Lower lobe of right lung (tissue), 2 donors: ENCODE results near the gene SLC26A3. TPM values are rescaled to one million over a fixed set of nuclear protein-coding genes. Genes with fewer than 3 reads are reported as not detected.
A peak's percentile ranks its signal among the peaks of the same experiment; 100 is the strongest.

Experiments
- ATAC-seq, 2 donors: fragments of 200-7000 bp; cut with Tn5 transposase; one replicate each; pipeline ENCODE4 v1.9.1; 2020 to 2022; ENCODE audit warnings: mild to moderate bottlenecking in 2 of 2, moderate library complexity in 2 of 2
- DNase-seq: peaks from one replicate; pipeline ENCODE4 v3.0.0-alpha.2; 2020
- H3K27ac ChIP-seq: fragments of 200-600 bp; one replicate; pipeline ENCODE4 v1.8.0; 2022
- H3K27me3 ChIP-seq: fragments of 200-600 bp; one replicate; pipeline ENCODE4 v1.8.0; 2022; ENCODE audit warnings: low read depth
- H3K36me3 ChIP-seq: fragments of 200-600 bp; one replicate; pipeline ENCODE4 v1.8.0; 2022; ENCODE audit warnings: mild to moderate bottlenecking
- H3K4me1 ChIP-seq: fragments of 200-600 bp; one replicate; pipeline ENCODE4 v1.8.0; 2022
- H3K4me3 ChIP-seq: fragments of 200-600 bp; one replicate; pipeline ENCODE4 v1.8.0; 2022; ENCODE audit warnings: mild to moderate bottlenecking
- H3K9me3 ChIP-seq: fragments of 200-600 bp; one replicate; pipeline ENCODE4 v1.8.0; 2022
- intact Hi-C: fragments of 100-400 bp; cut with DNase I; formaldehyde crosslinking; loops from one replicate; pipeline ENCODE4 v1.11.0; 2022
- total RNA-seq: library from RNA; stranded (reverse); fragmentation: NEBNext Ultra II Directional; extraction: Animal tissue kit (Norgen Biotek cat#: 25700); gene quantifications from one replicate; pipeline ENCODE4 v1.2.1, GENCODE V29; 2021
- TF ChIP-seq, protein P1 (sequence below): fragments of 200-600 bp; IDR thresholded peaks from one replicate; pipeline ENCODE4 v1.8.0; 2022; ENCODE audit warnings: antibody characterized with exemption, mild to moderate bottlenecking
- donor health status: DM: no; HTN: yes; CAD: no; lungs with severe emphysema.

Gene SLC26A3
- total RNA-seq, 1 donor from 2014 or later, result not detected

DNA sequence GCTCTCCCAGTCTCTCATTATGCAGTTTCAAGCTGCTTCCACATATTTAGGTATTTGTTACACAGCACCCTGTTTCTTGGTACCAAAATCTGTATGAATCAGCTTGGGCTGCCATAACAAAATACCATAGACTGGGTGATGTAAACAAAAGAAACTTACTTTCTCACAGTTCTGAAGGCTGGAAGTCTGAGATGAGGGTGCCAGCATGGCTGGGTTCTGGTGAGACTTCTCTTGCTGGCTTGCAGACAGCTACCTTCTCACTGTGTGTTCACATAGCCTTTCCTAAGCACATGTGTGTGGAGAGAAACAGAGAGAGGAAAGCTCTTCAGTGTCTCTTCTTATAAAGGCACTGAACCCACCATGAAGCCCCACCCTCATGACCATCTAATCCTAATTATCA, 74.7 kb downstream of the SLC26A3 start:
- TF ChIP-seq, protein P1, sequence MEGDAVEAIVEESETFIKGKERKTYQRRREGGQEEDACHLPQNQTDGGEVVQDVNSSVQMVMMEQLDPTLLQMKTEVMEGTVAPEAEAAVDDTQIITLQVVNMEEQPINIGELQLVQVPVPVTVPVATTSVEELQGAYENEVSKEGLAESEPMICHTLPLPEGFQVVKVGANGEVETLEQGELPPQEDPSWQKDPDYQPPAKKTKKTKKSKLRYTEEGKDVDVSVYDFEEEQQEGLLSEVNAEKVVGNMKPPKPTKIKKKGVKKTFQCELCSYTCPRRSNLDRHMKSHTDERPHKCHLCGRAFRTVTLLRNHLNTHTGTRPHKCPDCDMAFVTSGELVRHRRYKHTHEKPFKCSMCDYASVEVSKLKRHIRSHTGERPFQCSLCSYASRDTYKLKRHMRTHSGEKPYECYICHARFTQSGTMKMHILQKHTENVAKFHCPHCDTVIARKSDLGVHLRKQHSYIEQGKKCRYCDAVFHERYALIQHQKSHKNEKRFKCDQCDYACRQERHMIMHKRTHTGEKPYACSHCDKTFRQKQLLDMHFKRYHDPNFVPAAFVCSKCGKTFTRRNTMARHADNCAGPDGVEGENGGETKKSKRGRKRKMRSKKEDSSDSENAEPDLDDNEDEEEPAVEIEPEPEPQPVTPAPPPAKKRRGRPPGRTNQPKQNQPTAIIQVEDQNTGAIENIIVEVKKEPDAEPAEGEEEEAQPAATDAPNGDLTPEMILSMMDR, result no peak
- intact Hi-C loops, result no loop called here
- DNase-seq, result no peak
- no peak overlapping the region for H3K27ac ChIP-seq
- no peak for ATAC-seq
- H3K27me3 ChIP-seq, result no peaks in the 10 kb centered on the region
- H3K4me1 ChIP-seq, result no peaks in the 10 kb centered on the region
- H3K36me3 ChIP-seq, result no peaks in the 10 kb centered on the region
- H3K4me3 ChIP-seq, result no peak overlapping the region
- no peaks in the 10 kb centered on the region for H3K9me3 ChIP-seq

DNA sequence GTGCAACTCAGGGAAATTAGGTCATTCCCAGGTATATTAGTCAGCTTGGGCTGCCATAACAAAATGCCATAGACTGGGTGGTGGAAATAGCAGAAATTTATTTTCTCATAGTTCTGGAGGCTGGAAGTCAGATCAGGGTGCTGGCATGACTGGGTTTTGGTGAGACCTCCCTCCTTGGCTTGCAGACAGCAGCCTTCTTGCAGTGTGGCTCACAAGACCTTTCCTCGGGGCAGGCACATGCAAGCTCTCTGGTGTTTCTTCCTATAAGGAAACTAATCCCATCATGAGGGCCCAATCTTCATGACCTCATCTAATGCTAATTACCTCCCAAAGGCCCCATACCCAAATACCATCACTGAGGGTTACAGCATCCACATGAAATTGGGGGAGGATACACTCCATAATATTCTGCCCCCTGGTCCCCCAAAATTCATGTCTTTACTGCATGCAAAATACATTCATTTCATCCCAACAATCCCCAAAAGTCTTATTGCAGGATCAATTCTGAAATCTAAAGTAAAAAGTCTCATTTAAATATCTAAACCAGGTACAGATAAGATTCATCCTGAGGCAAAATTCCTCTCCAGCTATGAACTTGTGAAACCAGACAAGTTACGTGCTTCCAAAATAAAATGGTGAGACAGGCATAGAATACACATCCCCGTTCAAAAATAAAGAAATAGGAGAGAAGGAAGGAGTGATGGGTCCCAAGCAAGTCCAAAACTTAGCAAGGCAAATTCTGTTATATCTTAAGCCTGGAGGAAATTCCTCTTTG, 76.5 kb downstream of the SLC26A3 start:
- H3K9me3 ChIP-seq, result no peaks in the 10 kb centered on the region
- ATAC-seq, result no peak
- H3K27ac ChIP-seq, result no peak overlapping the region
- no peaks in the 10 kb centered on the region for H3K36me3 ChIP-seq
- TF ChIP-seq, protein P1, result no peak
- no peak for DNase-seq
- intact Hi-C loops, result no loop called here
- no peak overlapping the region for H3K4me3 ChIP-seq
- H3K4me1 ChIP-seq, result no peaks in the 10 kb centered on the region
- no peaks in the 10 kb centered on the region for H3K27me3 ChIP-seq

- ATAC-seq (peak in 1 of 2 donors; percentile 59), DNase-seq (no peak)
- H3K4me3 ChIP-seq, result no peak overlapping the region
- no peaks in the 10 kb centered on the region for H3K36me3 ChIP-seq
- intact Hi-C loops, result no loop called here
- no peaks in the 10 kb centered on the region for H3K27me3 ChIP-seq
- TF ChIP-seq, protein P1, result peak; percentile 67
- H3K27ac ChIP-seq, result no peak overlapping the region
- H3K9me3 ChIP-seq, result no peaks in the 10 kb centered on the region
- H3K4me1 ChIP-seq, result no peaks in the 10 kb centered on the region
Observed at GRCh38 chr7:107725138-107725740, 77.8 kb downstream of the SLC26A3 start.

DNA sequence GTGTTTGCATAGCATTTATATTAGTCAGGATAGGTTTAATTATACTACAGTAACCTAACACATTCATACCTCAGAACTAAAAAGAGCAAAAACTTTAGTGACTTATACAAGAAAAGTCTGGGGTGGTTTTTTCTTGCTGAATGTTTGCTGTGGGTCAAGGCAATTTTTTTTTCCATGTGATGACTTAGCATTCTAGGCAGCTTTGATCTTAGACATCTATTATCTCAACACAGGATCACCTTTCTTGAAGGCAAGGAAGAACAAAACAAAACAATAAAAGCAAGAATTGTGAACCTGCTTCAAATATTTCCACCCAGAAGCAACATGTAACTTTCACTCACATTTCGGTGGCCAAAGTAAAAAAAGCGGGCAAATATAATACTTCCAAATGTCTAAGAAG, 79.8 kb downstream of the SLC26A3 start:
- ATAC-seq (no peak), DNase-seq (no peak)
- Histone ChIP-seq H3K27ac (no peak overlapping the region), H3K27me3 (no peaks in the 10 kb centered on the region), H3K36me3 (no peaks in the 10 kb centered on the region), H3K9me3 (no peaks in the 10 kb centered on the region), H3K4me3 (no peak overlapping the region), H3K4me1 (no peaks in the 10 kb centered on the region)
- intact Hi-C loops, result no loop called here
- TF ChIP-seq, protein P1, result no peak

- Histone ChIP-seq H3K4me3 (no peak overlapping the region), H3K9me3 (no peaks in the 10 kb centered on the region), H3K27me3 (no peaks in the 10 kb centered on the region), H3K36me3 (no peaks in the 10 kb centered on the region), H3K27ac (no peak overlapping the region), H3K4me1 (no peaks in the 10 kb centered on the region)
- intact Hi-C loops, result no loop called here
- DNase-seq, result no peak
- TF ChIP-seq, protein P1, result no peak
- no peak for ATAC-seq
Observed at GRCh38 chr7:107721286-107721685, 81.7 kb downstream of the SLC26A3 start.
